ENCODE measurements around the gene PCDH9. TPM values are rescaled to one million over a fixed set of nuclear protein-coding genes. Genes with fewer than 3 reads are reported as not detected.

Gene PCDH9
- total and polyA plus RNA-seq, 2 experiments from 2014 or later: 0.31 to 0.52 TPM

DNA sequence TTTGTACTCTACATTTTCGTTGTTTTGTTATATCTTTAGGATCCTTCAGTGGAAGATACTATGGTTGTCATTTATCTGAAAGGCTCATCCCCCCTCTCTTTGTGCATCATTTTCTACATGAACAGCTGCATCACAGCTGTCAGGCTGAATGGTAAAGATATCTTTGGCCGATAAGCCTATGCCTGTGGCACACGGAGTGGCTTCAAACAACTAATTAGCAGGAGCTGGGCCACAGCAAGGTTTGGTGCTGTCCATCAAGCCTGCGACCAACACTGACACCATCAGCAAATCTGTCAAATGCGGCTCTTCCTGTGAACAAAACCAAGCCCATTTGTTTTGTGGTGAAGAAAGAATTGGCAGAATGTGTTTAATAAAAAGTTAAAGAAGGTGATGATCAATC lies 334.4 kb downstream of the PCDH9 start (continued):
- TF ChIP-seq, protein P1, sequence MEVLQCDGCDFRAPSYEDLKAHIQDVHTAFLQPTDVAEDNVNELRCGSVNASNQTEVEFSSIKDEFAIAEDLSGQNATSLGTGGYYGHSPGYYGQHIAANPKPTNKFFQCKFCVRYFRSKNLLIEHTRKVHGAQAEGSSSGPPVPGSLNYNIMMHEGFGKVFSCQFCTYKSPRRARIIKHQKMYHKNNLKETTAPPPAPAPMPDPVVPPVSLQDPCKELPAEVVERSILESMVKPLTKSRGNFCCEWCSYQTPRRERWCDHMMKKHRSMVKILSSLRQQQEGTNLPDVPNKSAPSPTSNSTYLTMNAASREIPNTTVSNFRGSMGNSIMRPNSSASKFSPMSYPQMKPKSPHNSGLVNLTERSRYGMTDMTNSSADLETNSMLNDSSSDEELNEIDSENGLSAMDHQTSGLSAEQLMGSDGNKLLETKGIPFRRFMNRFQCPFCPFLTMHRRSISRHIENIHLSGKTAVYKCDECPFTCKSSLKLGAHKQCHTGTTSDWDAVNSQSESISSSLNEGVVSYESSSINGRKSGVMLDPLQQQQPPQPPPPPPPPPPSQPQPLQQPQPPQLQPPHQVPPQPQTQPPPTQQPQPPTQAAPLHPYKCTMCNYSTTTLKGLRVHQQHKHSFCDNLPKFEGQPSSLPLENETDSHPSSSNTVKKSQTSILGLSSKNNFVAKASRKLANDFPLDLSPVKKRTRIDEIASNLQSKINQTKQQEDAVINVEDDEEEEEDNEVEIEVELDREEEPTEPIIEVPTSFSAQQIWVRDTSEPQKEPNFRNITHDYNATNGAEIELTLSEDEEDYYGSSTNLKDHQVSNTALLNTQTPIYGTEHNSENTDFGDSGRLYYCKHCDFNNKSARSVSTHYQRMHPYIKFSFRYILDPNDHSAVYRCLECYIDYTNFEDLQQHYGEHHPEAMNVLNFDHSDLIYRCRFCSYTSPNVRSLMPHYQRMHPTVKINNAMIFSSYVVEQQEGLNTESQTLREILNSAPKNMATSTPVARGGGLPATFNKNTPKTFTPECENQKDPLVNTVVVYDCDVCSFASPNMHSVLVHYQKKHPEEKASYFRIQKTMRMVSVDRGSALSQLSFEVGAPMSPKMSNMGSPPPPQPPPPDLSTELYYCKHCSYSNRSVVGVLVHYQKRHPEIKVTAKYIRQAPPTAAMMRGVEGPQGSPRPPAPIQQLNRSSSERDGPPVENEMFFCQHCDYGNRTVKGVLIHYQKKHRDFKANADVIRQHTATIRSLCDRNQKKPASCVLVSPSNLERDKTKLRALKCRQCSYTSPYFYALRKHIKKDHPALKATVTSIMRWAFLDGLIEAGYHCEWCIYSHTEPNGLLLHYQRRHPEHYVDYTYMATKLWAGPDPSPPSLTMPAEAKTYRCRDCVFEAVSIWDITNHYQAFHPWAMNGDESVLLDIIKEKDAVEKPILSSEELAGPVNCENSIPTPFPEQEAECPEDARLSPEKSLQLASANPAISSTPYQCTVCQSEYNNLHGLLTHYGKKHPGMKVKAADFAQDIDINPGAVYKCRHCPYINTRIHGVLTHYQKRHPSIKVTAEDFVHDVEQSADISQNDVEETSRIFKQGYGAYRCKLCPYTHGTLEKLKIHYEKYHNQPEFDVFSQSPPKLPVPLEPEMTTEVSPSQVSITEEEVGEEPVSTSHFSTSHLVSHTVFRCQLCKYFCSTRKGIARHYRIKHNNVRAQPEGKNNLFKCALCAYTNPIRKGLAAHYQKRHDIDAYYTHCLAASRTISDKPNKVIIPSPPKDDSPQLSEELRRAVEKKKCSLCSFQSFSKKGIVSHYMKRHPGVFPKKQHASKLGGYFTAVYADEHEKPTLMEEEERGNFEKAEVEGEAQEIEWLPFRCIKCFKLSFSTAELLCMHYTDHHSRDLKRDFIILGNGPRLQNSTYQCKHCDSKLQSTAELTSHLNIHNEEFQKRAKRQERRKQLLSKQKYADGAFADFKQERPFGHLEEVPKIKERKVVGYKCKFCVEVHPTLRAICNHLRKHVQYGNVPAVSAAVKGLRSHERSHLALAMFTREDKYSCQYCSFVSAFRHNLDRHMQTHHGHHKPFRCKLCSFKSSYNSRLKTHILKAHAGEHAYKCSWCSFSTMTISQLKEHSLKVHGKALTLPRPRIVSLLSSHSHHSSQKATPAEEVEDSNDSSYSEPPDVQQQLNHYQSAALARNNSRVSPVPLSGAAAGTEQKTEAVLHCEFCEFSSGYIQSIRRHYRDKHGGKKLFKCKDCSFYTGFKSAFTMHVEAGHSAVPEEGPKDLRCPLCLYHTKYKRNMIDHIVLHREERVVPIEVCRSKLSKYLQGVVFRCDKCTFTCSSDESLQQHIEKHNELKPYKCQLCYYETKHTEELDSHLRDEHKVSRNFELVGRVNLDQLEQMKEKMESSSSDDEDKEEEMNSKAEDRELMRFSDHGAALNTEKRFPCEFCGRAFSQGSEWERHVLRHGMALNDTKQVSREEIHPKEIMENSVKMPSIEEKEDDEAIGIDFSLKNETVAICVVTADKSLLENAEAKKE (CRISPR knock-in tag; IDR thresholded peaks at IDR 0.05): no peak
- TF ChIP-seq, protein P2, sequence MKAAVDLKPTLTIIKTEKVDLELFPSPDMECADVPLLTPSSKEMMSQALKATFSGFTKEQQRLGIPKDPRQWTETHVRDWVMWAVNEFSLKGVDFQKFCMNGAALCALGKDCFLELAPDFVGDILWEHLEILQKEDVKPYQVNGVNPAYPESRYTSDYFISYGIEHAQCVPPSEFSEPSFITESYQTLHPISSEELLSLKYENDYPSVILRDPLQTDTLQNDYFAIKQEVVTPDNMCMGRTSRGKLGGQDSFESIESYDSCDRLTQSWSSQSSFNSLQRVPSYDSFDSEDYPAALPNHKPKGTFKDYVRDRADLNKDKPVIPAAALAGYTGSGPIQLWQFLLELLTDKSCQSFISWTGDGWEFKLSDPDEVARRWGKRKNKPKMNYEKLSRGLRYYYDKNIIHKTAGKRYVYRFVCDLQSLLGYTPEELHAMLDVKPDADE (IDR thresholded peaks at IDR 0.05): no peak
- TF ChIP-seq POLR2AphosphoS5 (IDR thresholded peaks at IDR 0.05; ENCODE audit: low read depth) (no peak), ZNF114 (CRISPR knock-in tag; IDR thresholded peaks at IDR 0.05) (no peak), JUNB (IDR thresholded peaks at IDR 0.05; ENCODE audit: unreplicated experiment) (no peak)
- TF ChIP-seq, protein P3, sequence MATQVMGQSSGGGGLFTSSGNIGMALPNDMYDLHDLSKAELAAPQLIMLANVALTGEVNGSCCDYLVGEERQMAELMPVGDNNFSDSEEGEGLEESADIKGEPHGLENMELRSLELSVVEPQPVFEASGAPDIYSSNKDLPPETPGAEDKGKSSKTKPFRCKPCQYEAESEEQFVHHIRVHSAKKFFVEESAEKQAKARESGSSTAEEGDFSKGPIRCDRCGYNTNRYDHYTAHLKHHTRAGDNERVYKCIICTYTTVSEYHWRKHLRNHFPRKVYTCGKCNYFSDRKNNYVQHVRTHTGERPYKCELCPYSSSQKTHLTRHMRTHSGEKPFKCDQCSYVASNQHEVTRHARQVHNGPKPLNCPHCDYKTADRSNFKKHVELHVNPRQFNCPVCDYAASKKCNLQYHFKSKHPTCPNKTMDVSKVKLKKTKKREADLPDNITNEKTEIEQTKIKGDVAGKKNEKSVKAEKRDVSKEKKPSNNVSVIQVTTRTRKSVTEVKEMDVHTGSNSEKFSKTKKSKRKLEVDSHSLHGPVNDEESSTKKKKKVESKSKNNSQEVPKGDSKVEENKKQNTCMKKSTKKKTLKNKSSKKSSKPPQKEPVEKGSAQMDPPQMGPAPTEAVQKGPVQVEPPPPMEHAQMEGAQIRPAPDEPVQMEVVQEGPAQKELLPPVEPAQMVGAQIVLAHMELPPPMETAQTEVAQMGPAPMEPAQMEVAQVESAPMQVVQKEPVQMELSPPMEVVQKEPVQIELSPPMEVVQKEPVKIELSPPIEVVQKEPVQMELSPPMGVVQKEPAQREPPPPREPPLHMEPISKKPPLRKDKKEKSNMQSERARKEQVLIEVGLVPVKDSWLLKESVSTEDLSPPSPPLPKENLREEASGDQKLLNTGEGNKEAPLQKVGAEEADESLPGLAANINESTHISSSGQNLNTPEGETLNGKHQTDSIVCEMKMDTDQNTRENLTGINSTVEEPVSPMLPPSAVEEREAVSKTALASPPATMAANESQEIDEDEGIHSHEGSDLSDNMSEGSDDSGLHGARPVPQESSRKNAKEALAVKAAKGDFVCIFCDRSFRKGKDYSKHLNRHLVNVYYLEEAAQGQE (IDR thresholded peaks at IDR 0.05; ENCODE audit: unreplicated experiment): no peak
- TF ChIP-seq, protein P4, sequence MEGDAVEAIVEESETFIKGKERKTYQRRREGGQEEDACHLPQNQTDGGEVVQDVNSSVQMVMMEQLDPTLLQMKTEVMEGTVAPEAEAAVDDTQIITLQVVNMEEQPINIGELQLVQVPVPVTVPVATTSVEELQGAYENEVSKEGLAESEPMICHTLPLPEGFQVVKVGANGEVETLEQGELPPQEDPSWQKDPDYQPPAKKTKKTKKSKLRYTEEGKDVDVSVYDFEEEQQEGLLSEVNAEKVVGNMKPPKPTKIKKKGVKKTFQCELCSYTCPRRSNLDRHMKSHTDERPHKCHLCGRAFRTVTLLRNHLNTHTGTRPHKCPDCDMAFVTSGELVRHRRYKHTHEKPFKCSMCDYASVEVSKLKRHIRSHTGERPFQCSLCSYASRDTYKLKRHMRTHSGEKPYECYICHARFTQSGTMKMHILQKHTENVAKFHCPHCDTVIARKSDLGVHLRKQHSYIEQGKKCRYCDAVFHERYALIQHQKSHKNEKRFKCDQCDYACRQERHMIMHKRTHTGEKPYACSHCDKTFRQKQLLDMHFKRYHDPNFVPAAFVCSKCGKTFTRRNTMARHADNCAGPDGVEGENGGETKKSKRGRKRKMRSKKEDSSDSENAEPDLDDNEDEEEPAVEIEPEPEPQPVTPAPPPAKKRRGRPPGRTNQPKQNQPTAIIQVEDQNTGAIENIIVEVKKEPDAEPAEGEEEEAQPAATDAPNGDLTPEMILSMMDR (conservative IDR thresholded peaks at IDR 0.05; ENCODE audit: low read depth in 2 of 2): no peak

Data from GM23338 (cell line).